ENCODE measurements around the gene TXN. TPM values are rescaled to one million over a fixed set of nuclear protein-coding genes. Genes with fewer than 3 reads are reported as not detected.
"Not testable (repeated sequence)": the region's sequence is repeated elsewhere in the genome, so short reads cannot be mapped to it uniquely, and the experiment has no call there.

TXN gene
- total and polyA plus RNA-seq, 7 donors, result 38.0 to 366 (median 81.4) TPM

DNA sequence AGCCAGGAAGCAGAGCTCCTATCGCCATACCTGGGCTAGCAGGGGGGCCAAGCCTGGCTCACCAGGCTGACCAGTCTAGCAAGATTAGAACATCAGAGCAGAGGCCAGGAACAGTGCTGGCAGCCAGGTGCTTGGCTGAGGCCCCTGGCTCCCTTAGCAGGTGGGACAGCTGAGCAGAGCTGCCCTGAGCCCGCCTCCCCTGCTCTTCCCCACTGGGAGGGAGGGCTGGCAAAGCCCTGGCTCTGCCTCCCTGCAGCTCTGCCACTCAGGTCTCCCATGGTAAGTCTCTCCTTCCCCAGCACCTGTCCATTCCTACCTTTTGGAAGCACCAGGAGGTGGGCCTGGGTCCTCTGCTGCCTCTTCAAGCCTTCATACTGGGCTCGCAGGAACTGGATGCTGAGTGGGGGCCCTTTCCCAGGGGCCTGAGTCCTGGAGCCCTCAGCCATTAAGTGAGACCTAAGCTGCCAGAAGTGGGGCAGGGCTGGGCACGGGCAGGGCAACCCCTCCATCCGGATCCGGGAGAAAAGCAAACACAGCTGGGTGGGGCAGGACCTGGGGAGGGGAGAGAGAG lies 49.2 kb downstream of the TXN start:
- DNase-seq (no peak), ATAC-seq (no peak)
- no peak overlapping the region for H3K27ac ChIP-seq
- H3K27me3 ChIP-seq (ENCODE audit: insufficient read depth in 3 of 3, low read length in 2 of 3), result peaks cover 0 to 7% (median 2%) of the 10 kb centered on the region in 3 donors
- H3K4me1 ChIP-seq, result no peaks in the 10 kb centered on the region
- intact Hi-C loops (cut with DNase I), result no loop called here
- H3K36me3 ChIP-seq (ENCODE audit: insufficient read depth in 1 of 2, low read depth in 1 of 2), result no peaks in the 10 kb centered on the region
- no peak overlapping the region for H3K4me3 ChIP-seq
- no peaks in the 10 kb centered on the region for H3K9me3 ChIP-seq
- 44 to 55% (median 46%) methylated on average over 6 of the region's 6 CpGs for WGBS, 3 donors
- TF ChIP-seq, protein P1, sequence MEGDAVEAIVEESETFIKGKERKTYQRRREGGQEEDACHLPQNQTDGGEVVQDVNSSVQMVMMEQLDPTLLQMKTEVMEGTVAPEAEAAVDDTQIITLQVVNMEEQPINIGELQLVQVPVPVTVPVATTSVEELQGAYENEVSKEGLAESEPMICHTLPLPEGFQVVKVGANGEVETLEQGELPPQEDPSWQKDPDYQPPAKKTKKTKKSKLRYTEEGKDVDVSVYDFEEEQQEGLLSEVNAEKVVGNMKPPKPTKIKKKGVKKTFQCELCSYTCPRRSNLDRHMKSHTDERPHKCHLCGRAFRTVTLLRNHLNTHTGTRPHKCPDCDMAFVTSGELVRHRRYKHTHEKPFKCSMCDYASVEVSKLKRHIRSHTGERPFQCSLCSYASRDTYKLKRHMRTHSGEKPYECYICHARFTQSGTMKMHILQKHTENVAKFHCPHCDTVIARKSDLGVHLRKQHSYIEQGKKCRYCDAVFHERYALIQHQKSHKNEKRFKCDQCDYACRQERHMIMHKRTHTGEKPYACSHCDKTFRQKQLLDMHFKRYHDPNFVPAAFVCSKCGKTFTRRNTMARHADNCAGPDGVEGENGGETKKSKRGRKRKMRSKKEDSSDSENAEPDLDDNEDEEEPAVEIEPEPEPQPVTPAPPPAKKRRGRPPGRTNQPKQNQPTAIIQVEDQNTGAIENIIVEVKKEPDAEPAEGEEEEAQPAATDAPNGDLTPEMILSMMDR (IDR thresholded peaks at IDR 0.05), result no peak

DNA sequence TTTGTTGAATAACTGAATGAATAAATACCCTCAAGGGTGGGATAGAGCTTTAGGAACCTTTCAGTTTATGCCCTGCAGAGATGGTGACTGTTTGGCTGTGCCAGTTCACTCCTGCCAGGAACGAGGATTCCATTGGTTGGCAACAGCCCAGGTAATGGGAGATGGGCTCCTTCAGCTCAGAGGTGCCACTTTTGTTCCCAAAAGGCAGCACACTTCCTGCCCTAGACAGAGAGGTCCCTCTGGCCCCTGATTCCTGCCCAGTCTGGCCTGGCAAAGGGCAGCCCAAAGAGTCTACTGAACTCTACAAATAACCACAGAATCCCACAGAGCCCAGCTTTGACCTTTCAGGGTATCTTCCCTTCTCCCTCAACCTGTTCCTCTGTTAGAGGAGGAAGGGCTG lies 49.9 kb downstream of the TXN start:
- Histone ChIP-seq H3K27ac (no peak overlapping the region), H3K9me3 (no peaks in the 10 kb centered on the region), H3K4me1 (no peaks in the 10 kb centered on the region), H3K4me3 (no peak overlapping the region), H3K27me3 (ENCODE audit: insufficient read depth in 3 of 3, low read length in 2 of 3) (peaks cover 0 to 7% (median 2%) of the 10 kb centered on the region in 3 donors), H3K36me3 (ENCODE audit: insufficient read depth in 1 of 2, low read depth in 1 of 2) (no peaks in the 10 kb centered on the region)
- TF ChIP-seq, protein P1 (IDR thresholded peaks at IDR 0.05), result no peak
- intact Hi-C loops (cut with DNase I), result no loop called here
- DNase-seq, result no peak
- 19 to 38% (median 25%) methylated on average over 1 of the region's 1 CpG for WGBS, 3 donors
- ATAC-seq, result no peak

GRCh38 chr9:110205612-110206011 lies 50.7 kb downstream of the TXN start:
- H3K9me3 ChIP-seq; intact Hi-C loops (cut with DNase I); H3K36me3 ChIP-seq (ENCODE audit: insufficient read depth in 1 of 2, low read depth in 1 of 2); H3K27ac ChIP-seq; H3K4me3 ChIP-seq; DNase-seq; ATAC-seq; H3K4me1 ChIP-seq; H3K27me3 ChIP-seq (ENCODE audit: insufficient read depth in 3 of 3, low read length in 2 of 3): not testable (repeated sequence)
- 75 to 80% (median 77%) methylated on average over 5 of the region's 5 CpGs for WGBS, 3 donors

DNA sequence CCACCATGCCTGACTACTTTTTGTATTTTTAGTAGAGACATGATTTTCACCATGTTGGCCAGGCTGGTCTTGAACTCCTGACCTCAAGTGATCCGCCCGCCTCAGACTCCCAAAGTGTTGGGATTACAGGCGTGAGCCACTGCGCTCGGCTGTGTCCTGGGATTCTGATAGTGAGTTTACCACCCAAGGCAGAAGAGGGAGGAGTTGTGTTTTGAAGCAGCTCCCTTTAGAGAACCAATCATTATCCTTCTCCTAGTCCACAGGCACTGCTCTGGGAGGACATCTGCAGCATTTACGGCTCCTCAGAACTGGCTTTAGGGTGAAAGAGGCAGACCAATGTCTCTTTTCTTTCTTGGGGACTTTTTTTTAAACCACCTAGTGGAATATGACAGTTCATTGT lies 54.1 kb downstream of the TXN start:
- H3K4me3 ChIP-seq, result no peak overlapping the region
- no peaks in the 10 kb centered on the region for H3K4me1 ChIP-seq
- TF ChIP-seq, protein P1 (IDR thresholded peaks at IDR 0.05), result no peak
- 83 to 88% (median 84%) methylated on average over 6 of the region's 6 CpGs for WGBS, 3 donors
- H3K27ac ChIP-seq, result no peak overlapping the region
- H3K36me3 ChIP-seq (ENCODE audit: insufficient read depth in 1 of 2, low read depth in 1 of 2), result no peaks in the 10 kb centered on the region
- DNase-seq (no peak), ATAC-seq (no peak)
- peaks cover 0 to 5% (median 2%) of the 10 kb centered on the region in 3 donors for H3K27me3 ChIP-seq (ENCODE audit: insufficient read depth in 3 of 3, low read length in 2 of 3)
- no peaks in the 10 kb centered on the region for H3K9me3 ChIP-seq
- intact Hi-C loops (cut with DNase I), result no loop called here

DNA sequence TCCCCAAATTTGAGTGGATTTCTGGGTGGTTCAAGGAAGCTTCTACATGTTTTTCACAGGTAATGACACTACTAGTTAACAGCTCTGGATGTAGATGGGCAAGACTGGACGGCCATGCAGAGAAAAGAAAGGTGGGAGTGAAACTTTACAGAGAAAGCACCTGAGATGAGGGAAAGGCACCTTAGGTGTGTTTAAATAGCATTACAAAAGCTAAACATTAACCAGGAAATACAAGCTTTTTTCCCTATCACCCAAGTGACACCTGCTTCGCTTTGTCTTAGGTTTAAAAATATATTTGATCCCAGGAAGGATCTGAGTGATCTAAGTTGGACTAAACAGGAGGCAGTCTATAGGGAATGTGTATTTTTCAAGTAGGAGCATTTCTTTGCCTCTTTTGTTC lies 56.7 kb downstream of the TXN start:
- no peak for ATAC-seq
- no peaks in the 10 kb centered on the region for H3K9me3 ChIP-seq
- no peaks in the 10 kb centered on the region for H3K36me3 ChIP-seq (ENCODE audit: insufficient read depth in 1 of 2, low read depth in 1 of 2)
- peaks cover 0 to 2% (median 0%) of the 10 kb centered on the region in 3 donors for H3K27me3 ChIP-seq (ENCODE audit: insufficient read depth in 3 of 3, low read length in 2 of 3)
- no peak for DNase-seq
- H3K27ac ChIP-seq, result no peak overlapping the region
- TF ChIP-seq, protein P1 (IDR thresholded peaks at IDR 0.05), result no peak
- intact Hi-C loops (cut with DNase I), result no loop called here
- H3K4me1 ChIP-seq, result no peaks in the 10 kb centered on the region
- 96 to 97% (median 97%) methylated on average over 2 of the region's 2 CpGs for WGBS, 3 donors
- no peak overlapping the region for H3K4me3 ChIP-seq
